ENCODE measurements around the gene AGAP3.

- TF ChIP-seq CTCF (conservative IDR thresholded peaks at IDR 0.05 in 1 of 2, IDR thresholded peaks at IDR 0.05 in 1 of 2; ENCODE audit: low read depth in 1 of 2, low read length in 2 of 2): no peak
- TF ChIP-seq EZH2 (IDR thresholded peaks at IDR 0.05; ENCODE audit: low read length, missing control alignments): no peak
Measured at GRCh38 chr7:151088019-151088855, 2.0 kb downstream of the AGAP3 start.

Data from fibroblast of lung (primary cell).